ENCODE measurements around the gene INPP4B. TPM values are rescaled to one million over a fixed set of nuclear protein-coding genes. Genes with fewer than 3 reads are reported as not detected.
"Not testable (repeated sequence)": the region's sequence is repeated elsewhere in the genome, so short reads cannot be mapped to it uniquely, and the experiment has no call there.

The INPP4B gene
- polyA plus RNA-seq, 1 donor, result 40.6 TPM

GRCh38 chr4:142406917-142407501, 439.1 kb downstream of the INPP4B start:
- DNase-seq, result no peak

- no peak for DNase-seq
Measured at GRCh38 chr4:142406499-142406835, 439.6 kb downstream of the INPP4B start.

- DNase-seq, result peak; percentile 28
Measured at GRCh38 chr4:142405695-142406498, 440.2 kb downstream of the INPP4B start.

- peak; percentile 77 for DNase-seq
Measured at GRCh38 chr4:142405021-142405694, 440.9 kb downstream of the INPP4B start.

GRCh38 chr4:142404191-142404611, 441.9 kb downstream of the INPP4B start:
- peak; percentile 63 for DNase-seq

- peak; percentile 43 for DNase-seq
Measured at GRCh38 chr4:142402900-142403299, 443.2 kb downstream of the INPP4B start.

GRCh38 chr4:142402156-142402555, 443.9 kb downstream of the INPP4B start:
- peak; percentile 44 for DNase-seq

- not testable (repeated sequence) for DNase-seq
Measured at GRCh38 chr4:142397364-142397991, 448.6 kb downstream of the INPP4B start.

- no peak for DNase-seq
Measured at GRCh38 chr4:142396279-142396678, 449.8 kb downstream of the INPP4B start.

- DNase-seq, result no peak
Measured at GRCh38 chr4:142393127-142393526, 453.0 kb downstream of the INPP4B start.

- DNase-seq, result no peak
Measured at GRCh38 chr4:142386856-142387255, 459.2 kb downstream of the INPP4B start.

GRCh38 chr4:142386449-142386848, 459.7 kb downstream of the INPP4B start:
- DNase-seq, result no peak

GRCh38 chr4:142383800-142384470, 462.2 kb downstream of the INPP4B start:
- no peak for DNase-seq

- DNase-seq, result no peak
Measured at GRCh38 chr4:142383354-142383753, 462.7 kb downstream of the INPP4B start.

- no peak for DNase-seq
Measured at GRCh38 chr4:142380052-142380602, 466.0 kb downstream of the INPP4B start.

- DNase-seq, result no peak
Measured at GRCh38 chr4:142379277-142380051, 466.6 kb downstream of the INPP4B start.

GRCh38 chr4:142378179-142378578, 467.9 kb downstream of the INPP4B start:
- DNase-seq, result no peak

- DNase-seq, result no peak
Measured at GRCh38 chr4:142377342-142378091, 468.6 kb downstream of the INPP4B start.

GRCh38 chr4:142376204-142376603, 469.9 kb downstream of the INPP4B start:
- no peak for DNase-seq

- no peak for DNase-seq
Measured at GRCh38 chr4:142373610-142374009, 472.5 kb downstream of the INPP4B start.
